PC-9 (cell line): ENCODE results near the gene SYDE2. TPM values are rescaled to one million over a fixed set of nuclear protein-coding genes. Genes with fewer than 3 reads are reported as not detected.
A peak's percentile ranks its signal among the peaks of the same experiment; 100 is the strongest.

Experiments
- BruUV-seq: library from RNA; stranded (reverse); fragments of 400-500 nt; replicated peaks from 2 replicates; lab custom pipeline; 2021; lab: Mats Ljungman, UMichigan
- CTCF ChIA-PET: fragments of 300-600 bp; sonication (Branson Sonifier 250); formaldehyde crosslinking; loops from one replicate; lab custom pipeline; 2022; ENCODE audit warnings: antibody characterized with exemption; lab: Charles Lee
- POLR2A ChIA-PET: fragments of 300-600 bp; sonication (Branson Sonifier 250); formaldehyde crosslinking; loops from one replicate; lab custom pipeline; 2022; ENCODE audit warnings: antibody characterized with exemption; ENCODE audit not compliant: unreplicated experiment; lab: Charles Lee
- DNase-seq, 2 experiments: peaks; one replicate each; pipeline versions ENCODE4 v3.0.0 to v3.0.0-alpha.2; 2015 to 2022; ENCODE audit warnings: mixed read lengths in 1 of 2
- H2AFZ ChIP-seq: fragments of 200-600 bp; sonication (generic); 2 replicates; pipeline ENCODE4 v1.8.1; 2017; ENCODE audit warnings: antibody characterized with exemption
- H3F3A ChIP-seq: fragments of 200-600 bp; sonication (generic); 2 replicates; pipeline ENCODE4 v1.8.1; 2017; ENCODE audit warnings: antibody characterized with exemption, mild to moderate bottlenecking, low read depth; ENCODE audit not compliant: insufficient read depth
- H3K27ac ChIP-seq: fragments of 200-600 bp; sonication (generic); 2 replicates; pipeline ENCODE4 v1.6.1; 2016; ENCODE audit warnings: mixed run types
- H3K27me3 ChIP-seq: fragments of 200-600 bp; sonication (generic); 2 replicates; pipeline ENCODE4 v1.6.1; 2016; ENCODE audit warnings: low read depth, mixed run types; ENCODE audit not compliant: insufficient read depth
- H3K36me3 ChIP-seq: fragments of 200-600 bp; sonication (generic); 2 replicates; pipeline ENCODE4 v1.6.1; 2016; ENCODE audit warnings: low read depth, mixed run types
- H3K4me1 ChIP-seq: fragments of 200-600 bp; sonication (generic); replicated peaks from 2 replicates; pipeline ENCODE4 v1.6.1; 2016; ENCODE audit warnings: mixed run types; ENCODE audit not compliant: insufficient read depth
- H3K4me2 ChIP-seq: fragments of 200-600 bp; sonication (generic); 2 replicates; pipeline ENCODE4 v1.6.1; 2017; ENCODE audit warnings: mixed run types
- H3K4me3 ChIP-seq: fragments of 200-600 bp; sonication (generic); 2 replicates; pipeline ENCODE4 v1.6.1; 2016; ENCODE audit warnings: mixed run types
- H3K79me2 ChIP-seq: fragments of 200-600 bp; sonication (generic); 2 replicates; pipeline ENCODE4 v1.6.1; 2017; ENCODE audit warnings: low read depth, mixed run types
- H3K9me2 ChIP-seq: fragments of 200-600 bp; sonication (generic); 2 replicates; pipeline ENCODE4 v1.8.1; 2017; ENCODE audit warnings: mild to moderate bottlenecking; ENCODE audit not compliant: insufficient read depth
- H3K9me3 ChIP-seq: fragments of 200-600 bp; sonication (generic); 2 replicates; pipeline ENCODE4 v1.8.1; 2016; ENCODE audit warnings: low read depth; ENCODE audit not compliant: insufficient read depth
- H4K20me1 ChIP-seq: fragments of 200-600 bp; sonication (generic); 2 replicates; pipeline ENCODE4 v1.8.1; 2017; ENCODE audit not compliant: insufficient read depth
- EZH2 ChIP-seq: fragments of 200-600 bp; sonication (generic); IDR thresholded peaks from 2 replicates; pipeline ENCODE4 v1.8.0; 2017; ENCODE audit warnings: antibody characterized with exemption, low read depth
- intact Hi-C: fragments of 100-400 bp; cut with micrococcal nuclease; formaldehyde crosslinking; loops from one replicate; pipeline ENCODE4 v1.10.0; 2022; ENCODE audit not compliant: unreplicated experiment
- total RNA-seq: library from RNA; stranded (reverse); gene quantifications from 2 replicates; pipeline ENCODE4 v1.2.3, GENCODE V29; 2021
- TF ChIP-seq, protein P1 (sequence below): fragments of 200-600 bp; sonication (generic); conservative IDR thresholded peaks from 2 replicates; pipeline ENCODE4 v1.6.1; 2017; ENCODE audit warnings: mixed run types, antibody characterized with exemption, mild to moderate bottlenecking, moderate library complexity

The SYDE2 gene
- total RNA-seq, 1 experiment from 2014 or later: 10.3 TPM

DNA sequence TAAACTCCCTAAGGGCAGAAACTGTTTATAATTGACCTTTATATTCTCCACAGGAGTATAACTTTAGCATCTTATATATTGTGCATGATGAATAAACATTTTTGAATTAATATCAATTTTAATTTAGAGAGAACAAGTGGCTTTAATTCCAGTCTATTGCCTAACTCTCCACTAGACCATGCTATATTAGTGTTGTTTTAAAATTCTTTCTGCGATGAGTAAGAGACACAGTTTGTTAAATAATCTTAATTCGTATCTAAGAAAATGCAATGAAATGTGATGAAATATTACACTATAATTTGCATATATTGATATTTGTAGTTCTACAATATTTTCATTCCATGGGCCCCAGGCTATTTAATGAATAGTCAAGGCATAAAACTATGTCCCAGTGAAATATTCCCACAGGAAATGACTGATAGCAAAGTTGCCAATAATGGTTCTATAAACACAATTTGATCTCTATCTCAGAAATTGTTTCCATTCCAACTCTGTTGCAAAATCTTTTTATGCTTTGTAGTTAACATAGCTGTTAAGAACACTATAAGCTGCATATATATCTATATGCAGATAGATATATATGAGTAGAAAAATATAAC, 2.9 kb upstream of the SYDE2 start:
- Histone ChIP-seq H3K9me3 (no peaks in the 10 kb centered on the region), H4K20me1 (no peaks in the 10 kb centered on the region; the same call in 1 of the 2 replicates), H3K9me2 (no peaks in the 10 kb centered on the region), H3K4me3 (peak overlapping the region; percentile 94; the same call in 1 of the 2 replicates), H3K4me1 (peaks cover 37% of the 10 kb centered on the region), H3K4me2 (peak overlapping the region; percentile 92), H3K79me2 (peaks cover 32% of the 10 kb centered on the region), H3K36me3 (no peaks in the 10 kb centered on the region), H3F3A (peaks cover 26% of the 10 kb centered on the region), H3K27me3 (no peaks in the 10 kb centered on the region), H3K27ac (peak overlapping the region; percentile 84), H2AFZ (no peak overlapping the region)
- ChIA-PET POLR2A (interaction anchor here (0.7 kb wide), 1 partner anchor 359 kb away, joined by 4 read pairs; no protein-coding TSS in a partner anchor), CTCF (no interaction called here)
- no TSS peak for BruUV-seq
- TF ChIP-seq, protein P1, sequence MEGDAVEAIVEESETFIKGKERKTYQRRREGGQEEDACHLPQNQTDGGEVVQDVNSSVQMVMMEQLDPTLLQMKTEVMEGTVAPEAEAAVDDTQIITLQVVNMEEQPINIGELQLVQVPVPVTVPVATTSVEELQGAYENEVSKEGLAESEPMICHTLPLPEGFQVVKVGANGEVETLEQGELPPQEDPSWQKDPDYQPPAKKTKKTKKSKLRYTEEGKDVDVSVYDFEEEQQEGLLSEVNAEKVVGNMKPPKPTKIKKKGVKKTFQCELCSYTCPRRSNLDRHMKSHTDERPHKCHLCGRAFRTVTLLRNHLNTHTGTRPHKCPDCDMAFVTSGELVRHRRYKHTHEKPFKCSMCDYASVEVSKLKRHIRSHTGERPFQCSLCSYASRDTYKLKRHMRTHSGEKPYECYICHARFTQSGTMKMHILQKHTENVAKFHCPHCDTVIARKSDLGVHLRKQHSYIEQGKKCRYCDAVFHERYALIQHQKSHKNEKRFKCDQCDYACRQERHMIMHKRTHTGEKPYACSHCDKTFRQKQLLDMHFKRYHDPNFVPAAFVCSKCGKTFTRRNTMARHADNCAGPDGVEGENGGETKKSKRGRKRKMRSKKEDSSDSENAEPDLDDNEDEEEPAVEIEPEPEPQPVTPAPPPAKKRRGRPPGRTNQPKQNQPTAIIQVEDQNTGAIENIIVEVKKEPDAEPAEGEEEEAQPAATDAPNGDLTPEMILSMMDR: no peak
- no peak for TF ChIP-seq EZH2
- intact Hi-C loops: loop anchor here (5.0 kb wide), 1 partner anchor 49 kb away; no protein-coding TSS in a partner anchor
- DNase-seq: peak in 1 of 2 experiments; percentile 92

DNA sequence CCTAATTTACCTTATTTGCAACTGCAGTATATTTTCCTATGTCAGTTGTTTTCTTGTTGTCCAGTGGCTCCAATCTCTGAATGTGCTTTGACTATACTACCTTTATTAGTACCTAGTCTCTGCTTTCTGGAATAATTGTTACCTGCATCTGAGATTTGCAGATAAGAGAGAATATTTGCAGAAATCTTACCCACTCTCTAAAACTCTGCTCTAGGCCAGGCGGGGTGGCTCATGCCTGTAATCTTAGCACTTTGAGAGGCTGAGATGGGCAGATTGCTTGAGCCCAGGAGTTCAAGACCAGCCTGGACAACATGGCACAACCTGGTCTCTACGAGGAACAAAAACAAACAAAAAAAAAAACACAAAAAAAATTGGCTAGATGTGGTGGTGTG, 2.0 kb upstream of the SYDE2 start:
- no TSS peak for BruUV-seq
- Histone ChIP-seq H3K4me3 (peak overlapping the region; percentile 94), H3K4me1 (peaks cover 45% of the 10 kb centered on the region), H3F3A (peaks cover 31% of the 10 kb centered on the region), H3K27me3 (no peaks in the 10 kb centered on the region), H3K27ac (peak overlapping the region; percentile 84), H3K36me3 (no peaks in the 10 kb centered on the region), H3K79me2 (peaks cover 41% of the 10 kb centered on the region), H3K9me3 (no peaks in the 10 kb centered on the region), H4K20me1 (no peaks in the 10 kb centered on the region; the same call in 1 of the 2 replicates), H2AFZ (no peak overlapping the region), H3K9me2 (no peaks in the 10 kb centered on the region), H3K4me2 (peak overlapping the region; percentile 92)
- no peak for DNase-seq
- ChIA-PET POLR2A (no interaction called here), CTCF (no interaction called here)
- intact Hi-C loops: loop anchor here (5.0 kb wide), 1 partner anchor 49 kb away; no protein-coding TSS in a partner anchor
- TF ChIP-seq, protein P1: no peak
- TF ChIP-seq EZH2: no peak

DNA sequence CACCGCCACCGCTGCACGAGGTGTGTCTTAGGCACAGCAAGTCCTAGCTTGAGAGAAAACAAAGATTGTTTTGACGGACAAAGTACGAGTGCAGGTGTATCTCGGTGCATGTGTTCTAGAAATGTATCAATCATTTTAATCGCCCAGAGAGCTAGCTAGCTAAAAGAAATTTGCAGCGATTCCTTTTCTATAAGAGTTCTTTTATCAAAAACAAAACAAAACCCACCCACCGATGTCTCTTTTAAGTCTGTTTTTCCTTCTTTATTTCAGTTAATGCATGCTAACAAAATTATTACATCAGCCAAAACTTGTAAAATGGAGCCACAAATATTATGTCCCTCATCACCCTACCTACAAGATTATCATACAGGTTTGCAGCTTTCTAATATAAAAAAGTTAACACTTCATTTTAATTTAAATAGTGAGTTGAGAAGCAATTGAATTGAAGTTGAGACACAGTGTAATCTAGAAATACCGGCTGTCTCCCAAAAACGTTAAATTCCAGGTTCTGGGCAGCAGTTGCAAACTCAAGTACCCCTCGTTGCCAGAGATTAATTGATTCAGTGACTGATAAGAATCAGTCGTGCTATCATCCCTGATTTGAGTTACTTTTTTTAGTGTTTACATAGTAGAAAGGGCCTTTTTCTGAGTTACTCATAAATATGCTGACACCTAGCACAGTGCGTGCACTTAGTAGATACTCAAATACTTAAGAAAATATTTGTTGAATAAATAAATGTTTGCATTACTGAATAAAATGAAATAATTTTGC, 1.5 kb upstream of the SYDE2 start:
- Histone ChIP-seq H3K36me3 (no peaks in the 10 kb centered on the region), H4K20me1 (no peaks in the 10 kb centered on the region; the same call in 1 of the 2 replicates), H3K79me2 (peaks cover 46% of the 10 kb centered on the region), H3K4me3 (peak overlapping the region; percentile 94), H2AFZ (peak overlapping the region; percentile 84), H3K27ac (peak overlapping the region; percentile 84), H3K4me2 (peak overlapping the region; percentile 92), H3F3A (peaks cover 31% of the 10 kb centered on the region), H3K27me3 (no peaks in the 10 kb centered on the region), H3K9me3 (no peaks in the 10 kb centered on the region), H3K9me2 (no peaks in the 10 kb centered on the region), H3K4me1 (peaks cover 48% of the 10 kb centered on the region)
- DNase-seq: peak in 1 of 2 experiments; percentile 67
- intact Hi-C loops: loop anchor here (5.0 kb wide), 1 partner anchor 50 kb away; no protein-coding TSS in a partner anchor
- CTCF ChIA-PET: no interaction called here
- TF ChIP-seq, protein P1: no peak
- no peak for TF ChIP-seq EZH2
- TSS peak; percentile 61 for BruUV-seq
- POLR2A ChIA-PET: interaction anchor here (0.6 kb wide), 1 partner anchor 52 kb away, joined by 12 read pairs; no protein-coding TSS in a partner anchor
